Trophoblast cell (in vitro differentiated cells and primary cell): ENCODE data around the gene LIMD2.

ENCODE experiments used
- DNase-seq, 2 donors: peaks; one replicate each; pipeline ENCODE4 v3.0.0-alpha.2; 2016
- H2AFZ ChIP-seq: 2 replicates; pipeline ENCODE4 v1.6.1; 2013; ENCODE audit warnings: low read length, moderate library complexity, mild to moderate bottlenecking; ENCODE audit not compliant: insufficient read depth, poor library complexity
- H2AK5ac ChIP-seq: 2 replicates; pipeline ENCODE4 v1.6.1; 2013; ENCODE audit warnings: mild to moderate bottlenecking, low read length
- H2BK120ac ChIP-seq: 2 replicates; pipeline ENCODE4 v1.6.1; 2013; ENCODE audit warnings: low read length, mild to moderate bottlenecking, moderate library complexity; ENCODE audit not compliant: insufficient read depth, poor library complexity
- H2BK12ac ChIP-seq: 2 replicates; pipeline ENCODE4 v1.6.1; 2013; ENCODE audit warnings: mild to moderate bottlenecking, low read length, moderate library complexity
- H2BK5ac ChIP-seq: 2 replicates; pipeline ENCODE4 v1.6.1; 2013; ENCODE audit warnings: low read length, low read depth, moderate library complexity, mild to moderate bottlenecking; ENCODE audit not compliant: poor library complexity
- H3K14ac ChIP-seq: 2 replicates; pipeline ENCODE4 v1.6.1; 2013; ENCODE audit warnings: mild to moderate bottlenecking, low read length
- H3K18ac ChIP-seq: 2 replicates; pipeline ENCODE4 v1.6.1; 2013; ENCODE audit warnings: mild to moderate bottlenecking, low read length
- H3K23ac ChIP-seq: 2 replicates; pipeline ENCODE4 v1.6.1; 2013; ENCODE audit warnings: low read length
- H3K27ac ChIP-seq: 2 replicates; pipeline ENCODE4 v1.5.1; 2013; ENCODE audit warnings: low read depth, mild to moderate bottlenecking, inconsistent platforms, low read length, moderate library complexity
- H3K27me3 ChIP-seq: 2 replicates; pipeline ENCODE4 v1.6.1; 2013; ENCODE audit warnings: inconsistent platforms, mild to moderate bottlenecking, low read length, moderate library complexity; ENCODE audit not compliant: insufficient read depth
- H3K36me3 ChIP-seq, 2 experiments: 1 replicate in 1 of 2; 2 replicates in 1 of 2; pipeline ENCODE4 v1.6.1; 2013; ENCODE audit warnings: low read length in 2 of 2, mild to moderate bottlenecking in 2 of 2, moderate library complexity in 1 of 2; ENCODE audit not compliant: insufficient read depth in 2 of 2, control insufficient read depth in 1 of 2
- H3K4ac ChIP-seq: 2 replicates; pipeline ENCODE4 v1.6.1; 2013; ENCODE audit warnings: low read depth, mild to moderate bottlenecking, low read length, moderate library complexity
- H3K4me1 ChIP-seq, 2 experiments: 1 replicate in 1 of 2; 2 replicates in 1 of 2; pipeline ENCODE4 v1.6.1; 2013; ENCODE audit warnings: low read length in 2 of 2, mild to moderate bottlenecking in 2 of 2, moderate library complexity in 1 of 2; ENCODE audit not compliant: insufficient read depth in 2 of 2, control insufficient read depth in 1 of 2
- H3K4me2 ChIP-seq: 2 replicates; pipeline ENCODE4 v1.6.1; 2013; ENCODE audit warnings: inconsistent platforms, mild to moderate bottlenecking, low read length, moderate library complexity
- H3K4me3 ChIP-seq: 2 replicates; pipeline ENCODE4 v1.5.1; 2013; ENCODE audit warnings: mild to moderate bottlenecking, low read depth, low read length, inconsistent platforms
- H3K79me1 ChIP-seq: one replicate; pipeline ENCODE4 v1.6.1; 2013; ENCODE audit warnings: low read length
- H3K79me2 ChIP-seq: 2 replicates; pipeline ENCODE4 v1.6.1; 2013; ENCODE audit warnings: low read length, mild to moderate bottlenecking; ENCODE audit not compliant: control insufficient read depth, insufficient read depth, poor library complexity
- H3K9ac ChIP-seq: 2 replicates; pipeline ENCODE4 v1.6.1; 2013; ENCODE audit warnings: mild to moderate bottlenecking, low read length
- H3K9me3 ChIP-seq: 2 replicates; pipeline ENCODE4 v1.6.1; 2013; ENCODE audit warnings: low read depth, mild to moderate bottlenecking, control low read depth, inconsistent platforms, low read length; ENCODE audit not compliant: insufficient read depth
- H4K12ac ChIP-seq: 2 replicates; pipeline ENCODE4 v1.6.1; 2013; ENCODE audit warnings: low read depth, mild to moderate bottlenecking, low read length, moderate library complexity
- H4K8ac ChIP-seq: 2 replicates; pipeline ENCODE4 v1.6.1; 2013; ENCODE audit warnings: low read depth, mild to moderate bottlenecking, low read length, moderate library complexity
- H4K91ac ChIP-seq: one replicate; pipeline ENCODE4 v1.6.1; 2013; ENCODE audit warnings: low read depth, mild to moderate bottlenecking, low read length, moderate library complexity
- WGBS: extraction: QIAGEN DNeasy Blood & Tissue Kit; methylation state at CpG from one replicate; pipeline ENCODE4 v1.1.7; 2013; ENCODE audit warnings: missing lambda C conversion rate; ENCODE audit not compliant: insufficient read length, insufficient coverage; ENCODE audit errors: extremely low coverage; 5-methylcytosine and 5-hydroxymethylcytosine counted together

The LIMD2 gene

DNA sequence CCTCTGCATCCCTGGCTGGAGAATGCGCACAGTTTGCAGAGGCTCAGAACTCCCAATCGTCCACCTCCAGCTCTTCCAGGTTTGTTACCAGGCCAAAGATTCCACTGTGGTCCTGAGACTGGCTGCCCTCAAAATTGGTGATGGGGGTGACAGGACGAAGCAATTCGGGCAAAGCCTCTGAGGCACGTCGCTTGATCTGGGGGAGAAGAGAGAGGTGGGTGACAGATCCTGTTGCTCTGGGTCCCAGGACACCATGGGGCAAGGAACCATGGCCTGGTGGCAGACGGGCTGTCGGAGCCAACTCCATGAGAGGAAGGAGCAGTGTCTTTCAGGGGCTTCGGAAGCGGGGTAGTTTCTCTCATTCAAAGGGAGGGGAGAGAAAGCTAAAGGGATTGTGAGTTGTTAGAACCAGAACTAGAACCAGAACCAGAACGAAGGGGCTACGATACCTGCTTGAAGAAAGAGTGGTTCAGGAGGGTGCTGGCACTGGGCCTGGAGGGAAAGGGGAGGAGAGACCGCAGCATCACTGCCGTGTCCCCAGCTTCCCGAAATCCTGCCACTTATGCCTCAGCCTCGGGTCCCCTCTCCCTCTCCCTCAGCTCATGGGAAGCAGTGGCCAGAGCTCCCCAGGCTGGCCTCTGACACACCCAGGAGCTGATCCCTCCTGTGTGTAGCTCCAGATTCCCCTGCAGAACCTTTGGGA lies 3.8 kb upstream of the LIMD2 start:
- H3K36me3 ChIP-seq: peaks cover 12 to 18% of the 10 kb centered on the region in 2 experiments
- DNase-seq: no peak
- no peak overlapping the region for H2AK5ac ChIP-seq
- H3K4ac ChIP-seq: no peak overlapping the region
- no CpG with 5 or more reads among the region's 16 CpGs for WGBS
- no peak overlapping the region for H2BK5ac ChIP-seq
- H3K14ac ChIP-seq: no peak overlapping the region
- H3K4me1 ChIP-seq: peaks cover 4 to 15% of the 10 kb centered on the region in 2 experiments
- H3K23ac ChIP-seq: no peak overlapping the region
- no peak overlapping the region for H3K4me2 ChIP-seq
- H2AFZ ChIP-seq: no peak overlapping the region
- H3K79me2 ChIP-seq: peaks cover 4% of the 10 kb centered on the region
- no peak overlapping the region for H3K27ac ChIP-seq
- H3K4me3 ChIP-seq: no peak overlapping the region
- no peak overlapping the region for H2BK12ac ChIP-seq
- no peak overlapping the region for H4K12ac ChIP-seq
- peaks cover 2% of the 10 kb centered on the region for H3K9me3 ChIP-seq
- H3K9ac ChIP-seq: no peak overlapping the region
- no peak overlapping the region for H4K8ac ChIP-seq
- peaks cover 6% of the 10 kb centered on the region for H3K79me1 ChIP-seq
- no peaks in the 10 kb centered on the region for H3K27me3 ChIP-seq
- no peak overlapping the region for H4K91ac ChIP-seq
- no peak overlapping the region for H3K18ac ChIP-seq
- H2BK120ac ChIP-seq: no peak overlapping the region

GRCh38 chr17:63703029-63703428 lies 3.1 kb upstream of the LIMD2 start:
- Histone ChIP-seq H2AK5ac (no peak overlapping the region), H4K91ac (no peak overlapping the region), H3K4me1 (peaks cover 9 to 16% of the 10 kb centered on the region in 2 experiments), H3K79me2 (peaks cover 4% of the 10 kb centered on the region), H3K27ac (no peak overlapping the region), H3K27me3 (no peaks in the 10 kb centered on the region), H4K8ac (no peak overlapping the region), H3K36me3 (peaks cover 15 to 21% of the 10 kb centered on the region in 2 experiments), H3K14ac (no peak overlapping the region), H4K12ac (no peak overlapping the region), H2BK12ac (no peak overlapping the region), H2BK120ac (no peak overlapping the region), H3K23ac (no peak overlapping the region), H3K79me1 (peaks cover 6% of the 10 kb centered on the region), H3K9ac (no peak overlapping the region), H3K18ac (no peak overlapping the region), H3K4ac (no peak overlapping the region), H2BK5ac (no peak overlapping the region), H3K4me2 (no peak overlapping the region), H3K9me3 (peaks cover 2% of the 10 kb centered on the region), H2AFZ (no peak overlapping the region), H3K4me3 (no peak overlapping the region)
- no CpG with 5 or more reads among the region's 5 CpGs for WGBS
- DNase-seq: no peak

- Histone ChIP-seq H3K79me1 (peaks cover 6% of the 10 kb centered on the region), H3K4me1 (peaks cover 9 to 16% of the 10 kb centered on the region in 2 experiments), H3K36me3 (peaks cover 15 to 21% of the 10 kb centered on the region in 2 experiments), H3K4ac (no peak overlapping the region), H3K4me2 (no peak overlapping the region), H2AK5ac (no peak overlapping the region), H3K27me3 (no peaks in the 10 kb centered on the region), H4K91ac (no peak overlapping the region), H3K14ac (no peak overlapping the region), H3K9me3 (peaks cover 2% of the 10 kb centered on the region), H3K9ac (no peak overlapping the region), H2BK120ac (no peak overlapping the region), H2BK5ac (no peak overlapping the region), H2AFZ (no peak overlapping the region), H3K23ac (no peak overlapping the region), H3K18ac (no peak overlapping the region), H3K79me2 (peaks cover 4% of the 10 kb centered on the region), H3K4me3 (no peak overlapping the region), H2BK12ac (no peak overlapping the region), H3K27ac (no peak overlapping the region), H4K8ac (no peak overlapping the region), H4K12ac (no peak overlapping the region)
- WGBS: no CpG with 5 or more reads among the region's 6 CpGs
- DNase-seq: no peak
Measured at GRCh38 chr17:63702721-63703015, 2.7 kb upstream of the LIMD2 start.

DNA sequence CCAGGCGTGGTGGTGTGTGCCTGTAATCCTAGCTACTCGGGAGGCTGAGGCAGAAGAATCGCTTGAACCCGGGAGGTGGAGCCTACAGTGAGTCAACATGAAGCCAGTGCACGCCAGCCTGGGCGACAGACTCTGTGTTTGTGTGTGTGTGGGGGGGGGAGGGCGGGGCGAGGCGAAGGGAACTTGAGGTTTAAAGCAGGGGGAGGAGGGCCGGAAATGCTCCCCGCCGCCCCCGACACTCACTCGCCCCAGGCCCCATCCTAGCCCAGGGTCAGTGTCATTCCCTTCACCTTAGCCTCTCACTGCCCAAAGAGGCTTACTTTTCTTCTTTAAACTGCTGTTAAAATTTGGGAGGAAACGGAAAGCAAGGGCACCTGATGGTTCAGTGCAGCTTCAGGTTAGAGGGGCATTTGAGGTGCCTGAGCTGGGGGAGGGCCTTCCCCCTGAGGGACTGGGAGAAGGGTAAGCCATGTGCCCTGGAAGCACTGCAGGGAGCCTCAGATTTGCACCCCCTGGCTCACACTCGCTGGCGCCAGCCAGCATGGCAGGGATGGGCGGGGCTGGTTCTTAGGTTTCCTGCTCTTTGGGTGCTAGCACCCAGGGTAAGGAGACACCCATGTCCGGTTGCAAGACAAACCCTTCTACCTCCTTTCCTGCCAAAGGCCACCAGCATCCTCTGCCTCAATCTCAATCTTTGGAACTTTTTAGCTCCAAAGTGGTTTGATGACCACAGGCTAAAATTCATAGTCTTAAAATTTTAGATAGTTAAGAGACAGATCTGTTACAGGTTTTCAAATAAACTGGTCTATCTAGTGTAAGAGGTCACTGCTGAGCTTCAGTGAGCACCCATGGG lies 2.2 kb upstream of the LIMD2 start:
- H2BK12ac ChIP-seq: no peak overlapping the region
- no peak overlapping the region for H4K91ac ChIP-seq
- no peak overlapping the region for H2BK5ac ChIP-seq
- no peak overlapping the region for H3K4me3 ChIP-seq
- H3K4ac ChIP-seq: no peak overlapping the region
- H3K4me1 ChIP-seq: peaks cover 9 to 16% of the 10 kb centered on the region in 2 experiments
- no peak overlapping the region for H4K12ac ChIP-seq
- DNase-seq: no peak
- no peaks in the 10 kb centered on the region for H3K27me3 ChIP-seq
- peaks cover 1% of the 10 kb centered on the region for H3K9me3 ChIP-seq
- no peak overlapping the region for H3K9ac ChIP-seq
- peaks cover 6% of the 10 kb centered on the region for H3K79me1 ChIP-seq
- H3K36me3 ChIP-seq: peaks cover 15 to 27% of the 10 kb centered on the region in 2 experiments
- no peak overlapping the region for H3K14ac ChIP-seq
- no peak overlapping the region for H3K27ac ChIP-seq
- peaks cover 4% of the 10 kb centered on the region for H3K79me2 ChIP-seq
- no peak overlapping the region for H3K4me2 ChIP-seq
- no peak overlapping the region for H4K8ac ChIP-seq
- H3K23ac ChIP-seq: no peak overlapping the region
- no peak overlapping the region for H2BK120ac ChIP-seq
- WGBS: no CpG with 5 or more reads among the region's 19 CpGs
- no peak overlapping the region for H3K18ac ChIP-seq
- no peak overlapping the region for H2AK5ac ChIP-seq
- no peak overlapping the region for H2AFZ ChIP-seq
